GM23338 (cell line): ENCODE measurements around the gene PKD1L1. TPM values are rescaled to one million over a fixed set of nuclear protein-coding genes. Genes with fewer than 3 reads are reported as not detected.

Source experiments
- ATAC-seq: fragments of 200-7000 bp; cut with Tn5 transposase; 3 replicates; pipeline ENCODE4 v1.9.1; 2020
- DNase-seq: peaks from one replicate; pipeline ENCODE4 v3.0.0-alpha.2; 2015; ENCODE audit warnings: low spot score
- H2AFZ ChIP-seq: fragments of 200-600 bp; sonication (generic); 2 replicates; pipeline ENCODE4 v1.8.0; 2016; ENCODE audit warnings: antibody characterized with exemption, mild to moderate bottlenecking, moderate library complexity
- H3F3A ChIP-seq: fragments of 200-600 bp; sonication (generic); replicated peaks from 2 replicates; pipeline ENCODE4 v1.8.0; 2017; ENCODE audit warnings: antibody characterized with exemption, mixed run types, low read depth
- H3K27ac ChIP-seq: fragments of 200-600 bp; sonication (generic); 2 replicates; pipeline ENCODE4 v1.6.1; 2016; ENCODE audit warnings: low read depth
- H3K27me3 ChIP-seq: fragments of 200-600 bp; sonication (generic); 2 replicates; pipeline ENCODE4 v1.8.0; 2016; ENCODE audit warnings: mild to moderate bottlenecking, mixed run types, moderate library complexity; ENCODE audit not compliant: insufficient read depth
- H3K36me3 ChIP-seq: fragments of 200-600 bp; sonication (generic); 2 replicates; pipeline ENCODE4 v1.8.0; 2016; ENCODE audit warnings: mild to moderate bottlenecking; ENCODE audit not compliant: insufficient read depth
- H3K4me1 ChIP-seq: fragments of 200-600 bp; sonication (generic); 2 replicates; pipeline ENCODE4 v1.8.0; 2016; ENCODE audit warnings: mild to moderate bottlenecking, moderate library complexity; ENCODE audit not compliant: insufficient read depth
- H3K4me2 ChIP-seq: fragments of 200-600 bp; sonication (generic); 2 replicates; pipeline ENCODE4 v1.7.1; 2017; ENCODE audit warnings: mixed run types
- H3K4me3 ChIP-seq: fragments of 200-600 bp; sonication (generic); 2 replicates; pipeline ENCODE4 v1.6.1; 2016; ENCODE audit warnings: mixed run types
- H3K79me2 ChIP-seq: fragments of 200-600 bp; sonication (generic); replicated peaks from 2 replicates; pipeline ENCODE4 v1.8.0; 2017; ENCODE audit warnings: mild to moderate bottlenecking; ENCODE audit not compliant: insufficient read depth
- H3K9me2 ChIP-seq: fragments of 200-600 bp; sonication (generic); 2 replicates; pipeline ENCODE4 v1.8.0; 2017; ENCODE audit not compliant: insufficient read depth
- H4K20me1 ChIP-seq: fragments of 200-600 bp; sonication (generic); replicated peaks from 2 replicates; pipeline ENCODE4 v1.8.0; 2017; ENCODE audit warnings: mild to moderate bottlenecking; ENCODE audit not compliant: insufficient read depth
- H3K27ac Mint-ChIP-seq: 2 replicates; pipeline ENCODE4 v1.8.0; 2020; ENCODE audit warnings: inconsistent platforms, mild to moderate bottlenecking, moderate library complexity, mixed read lengths
- H3K27me3 Mint-ChIP-seq: 3 replicates; pipeline ENCODE4 v1.8.0; 2022; ENCODE audit warnings: low read depth, mild to moderate bottlenecking, moderate library complexity, mixed read lengths, inconsistent platforms; ENCODE audit not compliant: insufficient read depth, poor library complexity
- H3K36me3 Mint-ChIP-seq: 3 replicates; pipeline ENCODE4 v1.8.0; 2021; ENCODE audit warnings: low read depth, mild to moderate bottlenecking, inconsistent platforms, moderate library complexity, mixed read lengths
- H3K4me1 Mint-ChIP-seq: 3 replicates; pipeline ENCODE4 v1.8.0; 2020; ENCODE audit warnings: mild to moderate bottlenecking, inconsistent platforms, mixed read lengths
- H3K4me3 Mint-ChIP-seq: 3 replicates; pipeline ENCODE4 v1.8.0; 2021; ENCODE audit warnings: moderate library complexity, mild to moderate bottlenecking, inconsistent platforms, mixed read lengths
- H3K9me3 Mint-ChIP-seq: 3 replicates; pipeline ENCODE4 v1.8.0; 2020; ENCODE audit warnings: moderate library complexity, mild to moderate bottlenecking, inconsistent platforms, mixed read lengths
- CREB1 ChIP-seq: fragments of 250-450 bp; sonication (Bioruptor Pico); IDR thresholded peaks from 2 replicates; pipeline ENCODE4 v1.5.0; 2020; ENCODE audit warnings: low read depth, mild to moderate bottlenecking, moderate library complexity
- ETS1 ChIP-seq: IDR thresholded peaks from 2 replicates; pipeline ENCODE4 v1.6.1; 2016; ENCODE audit warnings: antibody characterized with exemption
- EZH2 ChIP-seq: fragments of 200-600 bp; sonication (generic); IDR thresholded peaks from one replicate; pipeline ENCODE4 v1.8.0; 2017; ENCODE audit warnings: antibody characterized with exemption, mild to moderate bottlenecking, low read depth; ENCODE audit not compliant: unreplicated experiment
- EZH2phosphoT487 ChIP-seq: fragments of 200-600 bp; sonication (generic); IDR thresholded peaks from one replicate; pipeline ENCODE4 v1.8.1; 2018; ENCODE audit warnings: antibody characterized with exemption; ENCODE audit not compliant: unreplicated experiment
- JUNB ChIP-seq: IDR thresholded peaks from one replicate; pipeline ENCODE4 v1.6.1; 2016; ENCODE audit warnings: antibody characterized with exemption; ENCODE audit not compliant: unreplicated experiment
- NANOG ChIP-seq: IDR thresholded peaks from 2 replicates; pipeline ENCODE4 v1.6.1; 2016; ENCODE audit warnings: antibody characterized with exemption, borderline replicate concordance
- POLR2AphosphoS5 ChIP-seq: IDR thresholded peaks from 2 replicates; pipeline ENCODE4 v1.6.1; 2016; ENCODE audit warnings: antibody characterized with exemption, low read depth
- STAT1 ChIP-seq: IDR thresholded peaks from one replicate; pipeline ENCODE4 v1.6.1; 2016; ENCODE audit warnings: antibody characterized with exemption; ENCODE audit not compliant: unreplicated experiment
- ZNF114 ChIP-seq: fragments of 250-450 bp; sonication (Bioruptor Pico); IDR thresholded peaks from 2 replicates; pipeline ENCODE4 v1.5.0; 2020; ENCODE audit warnings: mild to moderate bottlenecking, moderate library complexity
- ZNF331 ChIP-seq: fragments of 250-450 bp; sonication (Bioruptor Pico); IDR thresholded peaks from 2 replicates; pipeline ENCODE4 v1.5.0; 2020; ENCODE audit warnings: low read depth, mild to moderate bottlenecking, moderate library complexity
- polyA plus RNA-seq: library from polyadenylated mRNA; unstranded; fragments of >200 nt; fragmentation: Nextera tagmentation; extraction: Ambion mirVana; gene quantifications from 2 replicates; pipeline ENCODE4 v1.2.1, GENCODE V29; 2016
- total RNA-seq: library from RNA; depleted of rRNA; stranded (reverse); fragments of >200 nt; shearing (Covaris generic); gene quantifications from 2 replicates; pipeline ENCODE4 v1.2.3, GENCODE V29; 2014
- TF ChIP-seq, protein P1 (sequence below): IDR thresholded peaks from one replicate; pipeline ENCODE4 v1.6.1; 2018; ENCODE audit warnings: antibody characterized with exemption; ENCODE audit not compliant: unreplicated experiment
- TF ChIP-seq, protein P2 (sequence below), 2 experiments: fragments of 200-600 bp in 1 of 2; sonication (generic) in 1 of 2; conservative IDR thresholded peaks; 2 replicates each; pipeline versions ENCODE4 v1.5.1 to v1.6.1; 2016 to 2017; ENCODE audit warnings: antibody characterized with exemption in 2 of 2, low read depth in 2 of 2, mild to moderate bottlenecking in 2 of 2, moderate library complexity in 1 of 2

PKD1L1 gene
- total and polyA plus RNA-seq, 2 experiments from 2014 or later, result 0.03 TPM; not detected in 1

DNA sequence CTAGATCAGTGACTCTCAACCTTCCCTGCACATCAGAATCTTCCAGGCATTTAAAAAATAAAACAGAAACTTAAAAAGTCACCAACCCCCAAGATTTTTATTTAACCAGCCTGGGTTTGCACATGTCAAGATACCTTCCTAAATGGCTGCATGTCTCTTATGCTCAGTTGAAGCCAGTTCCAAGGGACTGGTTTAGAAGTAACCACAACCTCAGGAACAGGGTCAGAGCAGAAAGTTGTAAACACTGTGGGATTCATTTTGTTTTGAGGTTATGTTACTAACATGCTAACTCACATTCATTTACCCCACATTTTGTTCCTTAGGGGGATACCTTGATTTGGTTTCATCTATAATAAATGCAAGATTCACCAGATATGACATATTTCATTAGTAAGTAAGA lies 72.9 kb downstream of the PKD1L1 start:
- Histone ChIP-seq H3K79me2 (no peaks in the 10 kb centered on the region), H4K20me1 (no peaks in the 10 kb centered on the region), H3K36me3 (no peaks in the 10 kb centered on the region), H3K9me2 (no peaks in the 10 kb centered on the region), H3F3A (no peaks in the 10 kb centered on the region), H3K27ac (no peak overlapping the region), H3K4me3 (no peak overlapping the region), H2AFZ (no peak overlapping the region), H3K4me2 (no peak overlapping the region), H3K27me3 (no peaks in the 10 kb centered on the region), H3K4me1 (no peaks in the 10 kb centered on the region)
- H3K4me1 Mint-ChIP-seq, result no peaks in the 10 kb centered on the region
- no peak overlapping the region for H3K27ac Mint-ChIP-seq
- H3K27me3 Mint-ChIP-seq, result no peaks in the 10 kb centered on the region
- no peak for ATAC-seq
- no peak for DNase-seq
- H3K4me3 Mint-ChIP-seq, result no peak overlapping the region
- H3K36me3 Mint-ChIP-seq, result no peaks in the 10 kb centered on the region
- no peaks in the 10 kb centered on the region; the same call in 2 of the 3 replicates for H3K9me3 Mint-ChIP-seq
- TF ChIP-seq, protein P1, sequence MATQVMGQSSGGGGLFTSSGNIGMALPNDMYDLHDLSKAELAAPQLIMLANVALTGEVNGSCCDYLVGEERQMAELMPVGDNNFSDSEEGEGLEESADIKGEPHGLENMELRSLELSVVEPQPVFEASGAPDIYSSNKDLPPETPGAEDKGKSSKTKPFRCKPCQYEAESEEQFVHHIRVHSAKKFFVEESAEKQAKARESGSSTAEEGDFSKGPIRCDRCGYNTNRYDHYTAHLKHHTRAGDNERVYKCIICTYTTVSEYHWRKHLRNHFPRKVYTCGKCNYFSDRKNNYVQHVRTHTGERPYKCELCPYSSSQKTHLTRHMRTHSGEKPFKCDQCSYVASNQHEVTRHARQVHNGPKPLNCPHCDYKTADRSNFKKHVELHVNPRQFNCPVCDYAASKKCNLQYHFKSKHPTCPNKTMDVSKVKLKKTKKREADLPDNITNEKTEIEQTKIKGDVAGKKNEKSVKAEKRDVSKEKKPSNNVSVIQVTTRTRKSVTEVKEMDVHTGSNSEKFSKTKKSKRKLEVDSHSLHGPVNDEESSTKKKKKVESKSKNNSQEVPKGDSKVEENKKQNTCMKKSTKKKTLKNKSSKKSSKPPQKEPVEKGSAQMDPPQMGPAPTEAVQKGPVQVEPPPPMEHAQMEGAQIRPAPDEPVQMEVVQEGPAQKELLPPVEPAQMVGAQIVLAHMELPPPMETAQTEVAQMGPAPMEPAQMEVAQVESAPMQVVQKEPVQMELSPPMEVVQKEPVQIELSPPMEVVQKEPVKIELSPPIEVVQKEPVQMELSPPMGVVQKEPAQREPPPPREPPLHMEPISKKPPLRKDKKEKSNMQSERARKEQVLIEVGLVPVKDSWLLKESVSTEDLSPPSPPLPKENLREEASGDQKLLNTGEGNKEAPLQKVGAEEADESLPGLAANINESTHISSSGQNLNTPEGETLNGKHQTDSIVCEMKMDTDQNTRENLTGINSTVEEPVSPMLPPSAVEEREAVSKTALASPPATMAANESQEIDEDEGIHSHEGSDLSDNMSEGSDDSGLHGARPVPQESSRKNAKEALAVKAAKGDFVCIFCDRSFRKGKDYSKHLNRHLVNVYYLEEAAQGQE, result no peak
- TF ChIP-seq NANOG, result no peak
- TF ChIP-seq, protein P2, sequence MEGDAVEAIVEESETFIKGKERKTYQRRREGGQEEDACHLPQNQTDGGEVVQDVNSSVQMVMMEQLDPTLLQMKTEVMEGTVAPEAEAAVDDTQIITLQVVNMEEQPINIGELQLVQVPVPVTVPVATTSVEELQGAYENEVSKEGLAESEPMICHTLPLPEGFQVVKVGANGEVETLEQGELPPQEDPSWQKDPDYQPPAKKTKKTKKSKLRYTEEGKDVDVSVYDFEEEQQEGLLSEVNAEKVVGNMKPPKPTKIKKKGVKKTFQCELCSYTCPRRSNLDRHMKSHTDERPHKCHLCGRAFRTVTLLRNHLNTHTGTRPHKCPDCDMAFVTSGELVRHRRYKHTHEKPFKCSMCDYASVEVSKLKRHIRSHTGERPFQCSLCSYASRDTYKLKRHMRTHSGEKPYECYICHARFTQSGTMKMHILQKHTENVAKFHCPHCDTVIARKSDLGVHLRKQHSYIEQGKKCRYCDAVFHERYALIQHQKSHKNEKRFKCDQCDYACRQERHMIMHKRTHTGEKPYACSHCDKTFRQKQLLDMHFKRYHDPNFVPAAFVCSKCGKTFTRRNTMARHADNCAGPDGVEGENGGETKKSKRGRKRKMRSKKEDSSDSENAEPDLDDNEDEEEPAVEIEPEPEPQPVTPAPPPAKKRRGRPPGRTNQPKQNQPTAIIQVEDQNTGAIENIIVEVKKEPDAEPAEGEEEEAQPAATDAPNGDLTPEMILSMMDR (conservative IDR thresholded peaks at IDR 0.05; ENCODE audit: low read depth in 2 of 2), result no peak
- no peak for TF ChIP-seq CREB1

DNA sequence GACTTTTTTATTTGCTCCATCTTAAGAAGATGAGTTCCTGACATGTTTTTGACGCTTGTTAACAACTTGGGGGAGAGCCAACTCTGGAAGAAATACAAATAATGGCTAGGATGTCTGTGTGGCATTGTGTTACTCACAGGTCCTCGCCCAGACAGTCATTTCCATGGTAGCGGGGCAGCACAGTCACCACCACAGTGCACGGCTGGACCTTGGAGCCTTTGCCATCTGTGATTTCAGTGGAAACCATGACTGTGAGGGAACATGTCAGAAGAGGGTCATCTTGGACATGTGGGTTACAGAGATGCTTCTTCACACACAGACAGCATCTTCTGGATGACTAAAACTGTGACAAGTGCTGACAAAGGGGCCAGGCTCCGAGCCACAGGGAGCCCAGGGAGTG lies 74.5 kb downstream of the PKD1L1 start:
- Mint-ChIP-seq H3K4me3 (no peak overlapping the region), H3K27ac (no peak overlapping the region), H3K4me1 (no peaks in the 10 kb centered on the region), H3K27me3 (no peaks in the 10 kb centered on the region), H3K9me3 (no peaks in the 10 kb centered on the region), H3K36me3 (no peaks in the 10 kb centered on the region)
- no peaks in the 10 kb centered on the region for H4K20me1 ChIP-seq
- no peak overlapping the region for H2AFZ ChIP-seq
- no peaks in the 10 kb centered on the region for H3K27me3 ChIP-seq
- H3F3A ChIP-seq, result no peaks in the 10 kb centered on the region
- no peak overlapping the region for H3K27ac ChIP-seq
- H3K79me2 ChIP-seq, result no peaks in the 10 kb centered on the region
- no peaks in the 10 kb centered on the region for H3K36me3 ChIP-seq
- no peak overlapping the region for H3K4me3 ChIP-seq
- no peak overlapping the region for H3K4me2 ChIP-seq
- no peak for ATAC-seq
- DNase-seq, result no peak
- no peaks in the 10 kb centered on the region for H3K4me1 ChIP-seq
- no peaks in the 10 kb centered on the region for H3K9me2 ChIP-seq
- TF ChIP-seq CREB1, result no peak
- TF ChIP-seq, protein P1, result no peak
- no peak for TF ChIP-seq EZH2
- TF ChIP-seq NANOG, result no peak
- no peak for TF ChIP-seq JUNB
- no peak for TF ChIP-seq STAT1
- no peak for TF ChIP-seq EZH2phosphoT487
- no peak for TF ChIP-seq ZNF331 (CRISPR knock-in tag)
- TF ChIP-seq, protein P2 (conservative IDR thresholded peaks at IDR 0.05; ENCODE audit: low read depth in 2 of 2), result no peak
- no peak for TF ChIP-seq POLR2AphosphoS5
- TF ChIP-seq ZNF114, result no peak
- TF ChIP-seq ETS1, result no peak
